ENCODE data around the gene RAP2B.

The RAP2B gene

DNA sequence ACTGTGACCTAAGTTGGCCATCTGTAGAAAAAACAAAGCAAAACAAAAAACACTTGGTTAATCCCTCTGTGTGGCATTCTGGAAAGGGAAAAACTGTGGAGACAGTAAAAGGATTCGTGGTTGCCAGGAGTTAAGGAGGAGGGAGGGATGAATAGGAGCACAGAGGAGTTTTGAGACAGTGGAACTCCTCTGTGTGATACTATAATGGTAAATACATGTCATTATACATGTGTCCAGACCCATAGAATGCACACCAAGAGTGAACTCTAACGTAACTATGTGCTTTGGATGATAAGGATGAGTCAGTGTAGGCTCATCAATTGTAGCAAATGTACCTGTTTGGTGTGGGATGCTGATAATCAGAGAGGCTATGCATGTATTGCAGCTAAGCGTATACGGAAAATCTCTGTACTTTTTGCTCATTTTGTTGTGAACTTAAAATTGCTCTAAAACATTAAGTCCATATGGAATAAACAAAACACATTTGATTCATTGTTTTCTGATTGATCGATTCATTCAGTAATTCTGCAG, 33.4 kb downstream of the RAP2B start:
- DNase-seq = no peak

GRCh38 chr3:153209596-153209995, 47.6 kb downstream of the RAP2B start:
- no peak for DNase-seq

DNA sequence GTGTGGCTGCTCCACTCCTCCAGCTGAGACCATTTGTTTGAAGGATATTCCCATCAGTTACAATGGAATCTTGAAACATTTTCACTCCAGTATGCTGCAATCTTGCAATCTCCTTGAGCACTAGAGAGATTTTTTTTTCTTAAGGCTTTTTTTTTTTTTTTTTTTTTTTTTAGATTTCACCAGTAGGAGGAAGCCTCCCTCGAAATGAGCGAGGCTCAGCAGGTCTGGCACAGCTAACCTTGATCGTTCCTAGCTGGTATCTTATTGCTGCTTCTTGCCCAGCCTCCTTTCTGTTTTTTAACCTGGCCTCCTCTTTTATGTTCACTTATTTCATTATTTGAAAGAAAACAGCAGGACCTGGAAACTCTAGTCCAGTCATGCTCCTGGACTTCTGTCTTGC, 48.1 kb downstream of the RAP2B start:
- peak in 1 of 2 donors; percentile 10 for DNase-seq

- no peak for DNase-seq
These were observed 48.6 kb downstream of the RAP2B start for GRCh38 chr3:153210660-153211059.

GRCh38 chr3:153215497-153215896, 53.5 kb downstream of the RAP2B start:
- no peak for DNase-seq

- no peak for DNase-seq
These were observed 53.9 kb downstream of the RAP2B start for GRCh38 chr3:153215966-153216365.

- no peak for DNase-seq
These were observed 54.9 kb downstream of the RAP2B start for GRCh38 chr3:153216928-153217327.

GRCh38 chr3:153219146-153219545, 57.1 kb downstream of the RAP2B start:
- no peak for DNase-seq
